NB4 (cell line): ENCODE data around the gene MGLL.

Experiments
- CTCF ChIP-seq: IDR thresholded peaks from one replicate; pipeline ENCODE4 v1.5.1; 2012; ENCODE audit warnings: low read depth, low read length
- POLR2A ChIP-seq: IDR thresholded peaks from 2 replicates; pipeline ENCODE4 v1.6.1; 2011; ENCODE audit warnings: mild to moderate bottlenecking; ENCODE audit not compliant: insufficient read length; ENCODE audit errors: extremely low read depth

- TF ChIP-seq CTCF (no peak), POLR2A (no peak)
Measured at GRCh38 chr3:127663151-127663550, 159.2 kb downstream of the MGLL start.
